Fibroblast of peridontal ligament (primary cell): ENCODE data around the gene C3orf20.
"Not testable (repeated sequence)": the region's sequence is repeated elsewhere in the genome, so short reads cannot be mapped to it uniquely, and the experiment has no call there.

ENCODE experiments used
- DNase-seq: peaks from one replicate; pipeline ENCODE4 v3.0.0-alpha.2; 2010; ENCODE audit errors: extremely low read depth

C3orf20 gene

DNA sequence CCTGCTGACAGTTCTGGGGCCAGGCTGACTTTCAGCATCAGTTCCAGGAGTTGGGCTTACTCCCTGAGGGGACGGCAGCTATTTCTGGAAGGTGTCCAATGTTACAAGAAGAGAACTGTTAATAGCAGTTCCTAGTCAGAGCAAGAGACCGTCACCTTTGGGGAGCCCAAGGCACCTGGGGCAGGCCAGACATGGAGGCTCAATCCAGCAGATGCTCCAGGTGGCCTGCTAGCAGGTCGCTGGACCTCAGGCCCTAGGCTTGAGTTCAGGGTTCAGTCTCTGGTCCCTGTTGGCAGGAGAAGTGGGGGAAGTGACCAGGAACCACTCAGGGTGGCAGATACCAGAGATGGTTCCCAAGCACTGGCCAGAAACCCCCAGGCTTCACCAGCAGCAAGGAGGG lies 25.9 kb downstream of the C3orf20 start:
- no peak for DNase-seq

GRCh38 chr3:14701676-14702075 lies 26.7 kb downstream of the C3orf20 start:
- no peak for DNase-seq

DNA sequence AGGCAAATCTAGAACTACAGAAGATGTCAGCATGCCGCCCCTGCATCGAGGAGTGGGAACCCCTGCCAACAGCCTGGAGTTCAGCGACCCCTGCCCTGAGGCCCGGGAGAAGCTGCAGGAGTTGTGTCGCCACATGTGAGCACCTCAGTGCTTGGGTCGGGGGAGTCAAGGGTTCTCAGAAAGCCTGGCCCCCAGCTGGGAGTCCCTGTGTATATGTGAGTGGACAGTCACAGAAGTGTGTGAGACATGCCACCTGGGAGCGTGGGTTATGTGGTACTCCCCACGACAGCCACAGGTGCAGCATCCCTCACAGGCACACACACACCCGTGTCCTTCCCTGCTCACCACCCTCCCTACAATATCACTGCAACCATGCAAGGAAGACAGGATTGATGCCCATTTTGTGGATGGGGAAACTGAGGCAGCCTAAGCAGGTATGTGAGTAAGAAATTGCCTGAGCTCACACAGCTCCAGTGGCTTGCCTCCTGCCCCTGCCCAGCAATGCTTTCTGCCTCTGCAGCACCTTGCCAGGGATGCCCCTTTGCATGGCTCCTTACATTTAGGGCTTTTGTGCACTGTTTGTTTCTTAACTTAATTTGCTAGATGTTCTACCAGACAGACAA lies 28.3 kb downstream of the C3orf20 start:
- DNase-seq = no peak

- DNase-seq = no peak
Observed at GRCh38 chr3:14703791-14704190, 28.9 kb downstream of the C3orf20 start.

- DNase-seq = no peak
Observed at GRCh38 chr3:14706096-14706495, 31.2 kb downstream of the C3orf20 start.

DNA sequence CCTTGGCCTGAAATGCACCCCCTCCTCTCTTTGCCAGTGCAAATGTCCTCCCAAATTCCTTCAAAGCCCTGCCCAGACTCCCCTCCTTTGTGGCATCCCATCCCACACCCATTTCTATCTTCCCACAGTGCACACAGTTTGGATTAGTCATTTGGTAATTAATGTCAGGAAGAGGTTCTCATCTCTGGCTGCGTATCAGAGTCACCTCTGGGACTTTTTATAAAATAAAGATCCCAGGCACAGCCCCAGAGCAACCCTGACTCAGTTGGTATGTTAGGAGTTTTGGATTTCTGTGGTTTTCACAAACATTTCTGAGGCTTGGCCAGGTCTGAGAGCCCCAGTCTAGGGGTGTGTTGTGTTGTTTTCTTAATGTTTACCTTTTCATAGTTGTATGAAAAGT lies 41.6 kb downstream of the C3orf20 start:
- DNase-seq = no peak

DNA sequence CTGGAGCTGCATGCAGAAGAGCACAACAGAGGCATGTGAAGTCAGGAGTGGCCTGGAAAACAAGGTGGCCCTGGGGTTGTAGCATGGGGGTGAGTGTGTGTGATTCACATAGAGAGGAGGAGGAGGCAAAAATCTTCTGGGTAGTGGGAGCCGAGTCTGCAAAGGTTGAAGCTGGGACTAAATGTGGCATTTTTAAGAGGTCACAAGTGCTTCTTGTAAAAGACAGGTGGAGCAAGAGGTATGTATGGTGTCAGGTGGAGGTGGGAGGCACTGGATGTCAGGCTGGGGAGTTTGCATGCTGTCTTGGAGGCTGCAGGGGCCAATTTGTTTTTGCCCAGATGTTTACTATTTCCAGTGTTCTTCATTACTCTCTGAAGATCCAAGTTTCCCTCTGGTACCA lies 42.4 kb downstream of the C3orf20 start:
- no peak for DNase-seq

DNA sequence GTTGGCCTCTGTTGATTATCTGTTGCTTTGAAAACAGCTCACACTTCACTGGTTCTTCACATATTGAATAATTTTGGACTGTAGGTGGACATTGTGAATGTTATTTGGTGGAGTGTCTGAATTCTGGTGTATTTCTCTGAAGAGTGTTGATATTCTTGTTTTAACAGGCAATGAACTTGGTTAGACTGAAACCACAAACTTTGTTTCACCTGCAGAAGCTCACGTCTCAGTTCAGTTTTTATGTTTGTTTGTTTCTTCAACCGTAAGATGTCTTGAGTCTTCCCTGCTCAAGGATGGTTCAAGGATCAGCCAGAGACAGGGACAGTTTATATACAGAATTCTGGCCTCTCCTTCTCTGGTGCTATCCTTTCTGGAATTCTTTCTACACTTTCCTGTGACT lies 43.6 kb downstream of the C3orf20 start:
- no peak for DNase-seq

GRCh38 chr3:14719006-14719405 lies 44.1 kb downstream of the C3orf20 start:
- no peak for DNase-seq

DNA sequence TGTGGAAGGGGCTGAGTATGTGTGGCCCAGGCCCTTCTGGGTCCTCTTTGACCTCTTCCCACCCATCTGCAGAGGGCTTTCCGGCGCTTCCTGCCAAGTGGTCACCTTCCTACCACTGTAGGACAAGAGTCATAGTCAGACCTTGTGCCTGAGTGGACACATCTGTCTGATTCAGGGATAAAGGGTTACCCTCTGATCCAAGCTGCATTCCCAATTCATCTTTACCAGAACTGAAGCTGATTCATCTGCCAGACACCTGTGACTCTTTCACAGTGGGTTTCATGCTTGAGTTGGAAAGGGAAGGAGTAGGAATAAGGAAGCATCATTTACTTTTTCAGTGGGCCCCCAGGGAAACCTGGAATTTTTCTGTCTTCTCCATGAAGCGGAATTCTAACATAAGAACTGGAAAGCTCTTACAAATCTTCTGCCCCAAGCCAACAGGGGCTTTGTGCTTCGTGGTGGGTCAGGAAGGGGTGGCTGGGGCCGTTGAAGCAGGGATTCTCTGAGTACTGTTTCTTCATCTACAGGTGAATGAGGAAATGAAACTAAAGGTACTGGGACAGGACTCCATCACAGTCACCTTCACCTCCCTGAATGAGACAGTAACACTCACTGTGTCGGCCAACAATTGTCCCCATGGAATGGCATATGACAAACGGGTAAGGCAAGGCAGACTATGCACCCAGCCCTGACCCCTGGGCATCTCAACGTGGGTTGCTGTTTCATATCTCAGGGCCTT lies 46.4 kb downstream of the C3orf20 start:
- DNase-seq = no peak

DNA sequence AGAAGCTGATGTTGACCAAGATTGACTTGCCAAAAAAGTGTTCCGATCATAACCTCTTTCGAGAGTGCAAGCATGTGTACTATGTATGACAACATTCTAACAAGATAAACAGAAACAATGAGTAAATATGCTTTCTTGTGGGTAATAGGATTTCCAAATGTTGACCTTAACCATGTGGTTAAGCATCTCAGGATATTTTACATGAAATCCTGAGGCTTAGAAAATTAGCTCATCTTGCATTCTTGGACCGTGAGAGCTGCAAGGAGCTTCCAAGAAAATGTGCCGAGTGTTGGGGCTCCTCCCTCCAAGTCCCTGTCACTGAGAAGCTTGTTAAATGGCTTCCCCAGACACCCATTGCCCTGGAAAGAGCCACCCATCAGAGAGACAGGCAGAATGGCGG lies 50.1 kb downstream of the C3orf20 start:
- DNase-seq = peak; percentile 20

GRCh38 chr3:14725564-14726440 lies 50.9 kb downstream of the C3orf20 start:
- DNase-seq = peak; percentile 10

DNA sequence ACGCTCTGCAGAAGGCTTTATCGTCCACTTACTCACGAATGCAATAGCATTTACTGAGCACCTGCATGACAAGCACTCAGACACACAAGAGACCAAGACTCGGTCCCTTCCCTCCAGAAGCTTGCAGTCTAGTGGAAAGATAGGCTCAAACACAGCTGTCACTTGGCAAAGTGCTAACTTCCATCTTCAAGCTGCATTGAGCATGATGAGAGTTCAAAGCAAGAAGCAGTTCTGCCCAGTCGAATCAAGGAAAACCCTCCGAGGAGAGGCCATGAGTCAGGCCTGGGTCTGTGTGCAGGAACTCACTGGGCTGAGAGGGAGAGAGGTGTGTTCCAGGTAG lies 51.5 kb downstream of the C3orf20 start:
- no peak for DNase-seq

- DNase-seq = no peak
Observed at GRCh38 chr3:14728113-14728512, 53.2 kb downstream of the C3orf20 start.

DNA sequence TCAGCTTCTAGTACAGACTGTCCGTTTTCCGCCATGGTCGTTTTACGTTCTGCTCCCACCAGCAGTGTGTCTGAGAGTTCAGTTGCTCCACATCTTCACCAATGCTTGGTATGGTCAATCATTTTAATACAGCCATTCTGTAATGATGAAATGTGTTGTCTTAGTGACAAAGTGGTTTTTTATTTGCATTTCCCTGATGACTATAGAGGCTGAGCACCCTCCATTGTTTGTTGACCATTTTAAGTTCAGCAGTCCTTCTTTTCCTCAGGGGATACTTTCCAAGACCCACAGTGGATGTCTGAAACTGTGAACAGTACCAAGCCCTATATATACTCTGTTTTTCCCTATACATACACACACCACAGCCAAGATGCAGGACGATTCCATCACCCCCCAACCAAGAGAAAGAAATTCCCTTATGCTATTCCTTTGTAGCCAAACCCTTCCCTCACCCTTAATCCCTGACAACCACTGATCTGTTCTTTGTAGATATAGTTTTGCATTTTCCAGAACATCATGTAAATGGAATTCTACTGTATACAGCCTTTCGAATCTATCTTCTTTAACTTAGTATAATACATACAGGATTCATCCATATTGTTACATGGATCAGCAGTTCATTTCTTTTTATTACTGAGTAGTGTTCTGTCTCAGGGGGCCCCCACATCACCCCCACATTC lies 55.9 kb downstream of the C3orf20 start:
- DNase-seq = no peak

- DNase-seq = no peak
Observed at GRCh38 chr3:14740983-14741382, 66.0 kb downstream of the C3orf20 start.

DNA sequence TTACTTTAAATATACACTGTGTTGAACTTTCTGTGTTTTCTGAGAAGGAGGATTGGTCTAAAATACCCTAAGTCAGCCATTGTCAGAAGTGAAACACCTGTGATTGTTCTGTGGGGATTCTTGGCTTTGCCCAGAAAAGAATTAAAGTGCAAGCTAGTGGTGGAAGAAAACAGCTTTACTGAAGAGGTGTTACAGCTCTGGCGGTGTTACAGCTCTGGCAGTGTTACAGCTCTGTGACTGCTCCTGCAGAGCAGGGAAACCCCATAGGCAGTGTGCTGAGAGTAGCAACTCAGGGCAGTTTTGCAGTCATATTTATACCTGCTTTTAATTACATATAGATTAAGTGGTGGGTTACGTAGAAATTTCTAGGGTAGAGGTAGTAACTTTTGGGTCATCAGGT lies 66.6 kb downstream of the C3orf20 start:
- DNase-seq = no peak

DNA sequence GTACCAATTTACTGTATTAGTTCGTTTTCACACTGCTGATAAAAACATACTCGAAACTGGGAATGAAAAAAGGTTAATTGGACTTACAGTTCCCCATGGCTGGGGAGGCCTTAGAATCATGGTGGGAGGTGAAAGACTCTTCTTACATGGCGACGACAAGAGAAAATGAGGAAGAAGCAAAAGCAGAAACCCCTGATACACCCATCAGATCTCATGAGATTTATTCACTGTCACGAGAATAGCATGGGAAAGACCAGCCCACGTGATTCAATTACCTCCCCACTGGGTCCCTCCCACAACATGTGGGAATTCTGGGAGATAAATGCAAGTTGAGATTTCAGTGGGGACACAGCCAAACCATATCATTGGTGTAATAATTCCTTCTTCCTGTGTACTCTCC lies 69.6 kb downstream of the C3orf20 start:
- DNase-seq = no peak

DNA sequence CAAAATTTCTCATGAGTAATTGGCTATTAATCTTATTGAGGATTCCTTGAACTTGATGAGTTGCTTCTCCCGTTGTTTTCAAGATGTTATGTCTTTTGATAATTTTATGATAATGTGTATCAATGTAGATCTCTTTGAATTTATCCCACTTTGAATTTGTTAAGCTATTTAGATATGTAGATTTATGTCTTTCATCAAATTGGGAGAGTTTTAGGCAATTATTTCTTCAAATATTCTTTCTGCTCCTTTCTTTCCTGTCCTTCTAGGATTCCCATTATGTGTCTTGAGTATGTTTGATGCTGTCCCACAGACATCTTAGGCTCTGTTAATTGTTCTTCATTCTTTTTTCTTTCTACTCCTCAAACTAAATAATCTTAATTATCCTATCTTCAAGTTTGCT lies 75.7 kb downstream of the C3orf20 start:
- no peak for DNase-seq

GRCh38 chr3:14752979-14753378 lies 78.0 kb downstream of the C3orf20 start:
- not testable (repeated sequence) for DNase-seq

- DNase-seq = no peak
Observed at GRCh38 chr3:14757153-14757700, 82.3 kb downstream of the C3orf20 start.

DNA sequence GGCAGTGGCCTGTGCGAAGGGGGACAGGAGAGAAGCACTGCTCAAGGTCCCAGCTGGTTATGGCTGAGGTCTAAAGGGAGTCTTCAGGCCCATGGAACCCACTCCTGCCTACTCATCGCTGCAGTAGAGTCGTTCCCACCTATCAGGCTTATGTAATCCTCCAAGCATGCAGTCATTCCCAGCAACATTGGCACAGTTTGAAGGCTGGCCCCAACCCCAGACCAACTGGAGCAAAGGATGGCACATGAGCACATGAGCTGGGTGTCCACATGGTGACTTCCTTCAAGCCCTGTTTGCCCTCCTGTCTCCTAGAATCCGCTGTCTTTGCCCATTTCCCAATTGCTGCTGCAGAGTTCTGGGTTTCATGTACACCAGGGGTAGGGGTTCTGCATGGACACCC lies 83.4 kb downstream of the C3orf20 start:
- no peak for DNase-seq
